ENCODE results near the gene RSPRY1.

- peak; percentile 16; the same call in 1 of the 2 replicates for TF ChIP-seq CTCF (IDR thresholded peaks at IDR 0.05; ENCODE audit: low read length)
- TF ChIP-seq EZH2 (optimal IDR thresholded peaks at IDR 0.05; ENCODE audit: low read depth, low read length), result no peak
- no peak for TF ChIP-seq EZH2phosphoT487 (IDR thresholded peaks at IDR 0.05; ENCODE audit: low read length)
Observed at GRCh38 chr16:57244767-57245471, 58.8 kb downstream of the RSPRY1 start, which contains the start of gene ARL2BP.

Data from MM.1S (cell line).